Lower leg skin (tissue), 4 donors: Measurements from ENCODE around the gene GLRB. TPM values are rescaled to one million over a fixed set of nuclear protein-coding genes. Genes with fewer than 3 reads are reported as not detected.

Source experiments
- DNase-seq, 2 donors: peaks; one replicate each; pipeline ENCODE4 v3.0.0-alpha.2; 2019; ENCODE audit warnings: low spot score in 2 of 2
- H3K4me3 ChIP-seq: fragments of 200-600 bp; sonication (generic); 2 replicates; pipeline ENCODE4 v1.5.1; 2017; ENCODE audit warnings: mild to moderate bottlenecking, low read depth; ENCODE audit not compliant: poor library complexity, severe bottlenecking
- POLR2A ChIP-seq, 2 donors: fragments of 450-650 bp; IDR thresholded peaks; one replicate each; pipeline ENCODE4 v1.6.1; 2016 to 2017; ENCODE audit warnings: antibody characterized with exemption in 2 of 2, mild to moderate bottlenecking in 1 of 2, moderate library complexity in 1 of 2
- WGBS, 2 donors: methylation state at CpG; one replicate each; pipeline ENCODE4 v1.1.5; 2018; 5-methylcytosine and 5-hydroxymethylcytosine counted together
- intact Hi-C: fragments of 100-400 bp; cut with DNase I; formaldehyde crosslinking; loops from one replicate; pipeline ENCODE4 v1.15.0; 2023; ENCODE audit warnings: low total_unique reads
- total RNA-seq, 4 donors: library from RNA; depleted of rRNA; stranded (reverse); fragments of >200 nt; gene quantifications; one replicate each; pipeline ENCODE4 v1.1.0, GENCODE V29; 2016
- TF ChIP-seq, protein P1 (sequence below), 3 donors: fragments of 450-650 bp; IDR thresholded peaks; one replicate each; pipeline ENCODE4 v1.5.1; 2016; ENCODE audit warnings: antibody characterized with exemption in 3 of 3, mild to moderate bottlenecking in 3 of 3, moderate library complexity in 2 of 3

The GLRB gene
- total RNA-seq, 4 donors from 2014 or later: 1.3 to 2.2 (median 1.9) TPM

DNA sequence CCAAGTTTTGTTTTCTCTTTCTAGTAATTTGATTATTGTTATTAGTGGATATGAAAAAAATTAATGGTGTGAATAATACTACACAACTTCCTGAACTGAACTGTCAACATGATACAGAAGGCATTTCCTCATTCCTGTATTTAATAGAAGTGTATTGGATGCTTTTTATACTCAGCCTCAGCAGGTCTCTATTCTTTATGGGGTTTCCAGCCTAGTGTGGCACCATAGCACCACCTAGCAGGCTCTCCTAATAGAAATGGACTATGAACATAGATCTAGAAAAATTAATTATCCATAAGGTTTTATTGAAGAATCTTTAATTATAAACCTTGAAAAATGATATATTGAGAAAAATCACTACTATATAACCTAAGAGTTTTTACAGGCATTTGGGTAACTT is 52.4 kb downstream of the GLRB start:
- no peak for DNase-seq
- intact Hi-C loops: no loop called here
- H3K4me3 ChIP-seq: no peak overlapping the region
- TF ChIP-seq, protein P1, sequence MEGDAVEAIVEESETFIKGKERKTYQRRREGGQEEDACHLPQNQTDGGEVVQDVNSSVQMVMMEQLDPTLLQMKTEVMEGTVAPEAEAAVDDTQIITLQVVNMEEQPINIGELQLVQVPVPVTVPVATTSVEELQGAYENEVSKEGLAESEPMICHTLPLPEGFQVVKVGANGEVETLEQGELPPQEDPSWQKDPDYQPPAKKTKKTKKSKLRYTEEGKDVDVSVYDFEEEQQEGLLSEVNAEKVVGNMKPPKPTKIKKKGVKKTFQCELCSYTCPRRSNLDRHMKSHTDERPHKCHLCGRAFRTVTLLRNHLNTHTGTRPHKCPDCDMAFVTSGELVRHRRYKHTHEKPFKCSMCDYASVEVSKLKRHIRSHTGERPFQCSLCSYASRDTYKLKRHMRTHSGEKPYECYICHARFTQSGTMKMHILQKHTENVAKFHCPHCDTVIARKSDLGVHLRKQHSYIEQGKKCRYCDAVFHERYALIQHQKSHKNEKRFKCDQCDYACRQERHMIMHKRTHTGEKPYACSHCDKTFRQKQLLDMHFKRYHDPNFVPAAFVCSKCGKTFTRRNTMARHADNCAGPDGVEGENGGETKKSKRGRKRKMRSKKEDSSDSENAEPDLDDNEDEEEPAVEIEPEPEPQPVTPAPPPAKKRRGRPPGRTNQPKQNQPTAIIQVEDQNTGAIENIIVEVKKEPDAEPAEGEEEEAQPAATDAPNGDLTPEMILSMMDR (IDR thresholded peaks at IDR 0.05): no peak
- TF ChIP-seq POLR2A (IDR thresholded peaks at IDR 0.05): no peak

DNA sequence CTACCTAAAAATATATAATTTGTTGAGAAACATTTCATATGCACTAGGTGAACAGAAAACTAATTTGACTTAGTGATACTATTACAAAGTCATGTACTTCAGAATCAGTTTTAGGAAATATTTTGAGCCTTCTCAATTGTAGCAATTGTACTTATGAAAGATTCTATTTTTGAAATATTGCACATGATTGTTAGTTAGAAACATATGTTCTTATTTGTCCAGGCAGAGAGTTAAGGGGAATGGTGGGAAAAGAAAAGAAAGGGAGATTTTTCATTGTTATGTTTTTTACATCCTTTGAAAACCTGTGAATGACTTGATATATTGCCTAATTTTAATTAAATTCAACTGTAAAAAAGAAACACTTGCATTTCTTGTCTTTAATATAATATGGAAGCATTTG is 66.0 kb downstream of the GLRB start:
- intact Hi-C loops: no loop called here
- no peak for DNase-seq
- TF ChIP-seq, protein P1 (IDR thresholded peaks at IDR 0.05): no peak
- TF ChIP-seq POLR2A (IDR thresholded peaks at IDR 0.05): no peak
- no peak overlapping the region for H3K4me3 ChIP-seq

DNA sequence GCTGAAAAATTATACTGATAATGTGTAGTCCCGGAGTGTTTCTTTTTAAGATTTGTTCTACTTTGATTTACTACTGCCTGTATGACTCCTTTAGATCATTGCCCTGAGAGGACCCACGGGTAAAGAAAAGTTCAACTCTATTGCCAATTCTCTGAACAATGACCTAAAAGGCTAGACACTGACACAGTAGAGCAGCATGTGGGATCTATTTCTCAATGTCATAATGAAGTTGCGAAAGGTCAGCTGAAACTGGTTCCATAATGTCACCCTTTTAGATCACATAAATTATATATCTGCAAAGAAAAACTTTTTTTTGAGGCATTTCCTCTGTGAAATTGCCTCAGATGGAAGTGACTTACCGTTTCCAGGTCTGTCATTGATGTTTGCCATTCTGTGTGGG is 67.4 kb downstream of the GLRB start:
- H3K4me3 ChIP-seq: no peak overlapping the region
- 59 to 73% methylated on average over 4 of the region's 4 CpGs for WGBS, 2 donors
- intact Hi-C loops: no loop called here
- TF ChIP-seq, protein P1 (IDR thresholded peaks at IDR 0.05): no peak
- no peak for TF ChIP-seq POLR2A (IDR thresholded peaks at IDR 0.05)
- DNase-seq: no peak

DNA sequence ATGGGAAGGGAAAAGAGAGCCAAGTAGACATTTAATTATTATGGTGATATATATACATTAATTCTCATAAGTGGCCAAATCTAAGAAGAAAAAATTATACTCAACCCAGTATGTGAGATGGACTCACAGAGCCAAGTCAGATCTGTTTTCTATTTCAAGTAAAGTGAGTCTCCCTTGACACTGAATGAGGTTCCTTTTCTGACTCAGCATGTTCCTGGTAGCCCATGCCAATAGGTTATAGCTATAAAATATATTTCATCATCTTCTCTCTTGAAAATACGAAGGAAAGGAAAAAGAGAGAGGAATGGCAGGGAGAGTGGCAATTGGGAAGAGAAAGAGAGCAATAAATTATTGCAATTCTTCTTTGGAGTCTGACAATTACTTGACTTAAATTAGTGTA is 75.8 kb downstream of the GLRB start:
- WGBS, 2 donors: 51 to 63% methylated on average over 1 of the region's 1 CpG
- TF ChIP-seq, protein P1 (IDR thresholded peaks at IDR 0.05): no peak
- no peak for TF ChIP-seq POLR2A (IDR thresholded peaks at IDR 0.05)
- H3K4me3 ChIP-seq: no peak overlapping the region
- DNase-seq: no peak
- intact Hi-C loops: no loop called here

DNA sequence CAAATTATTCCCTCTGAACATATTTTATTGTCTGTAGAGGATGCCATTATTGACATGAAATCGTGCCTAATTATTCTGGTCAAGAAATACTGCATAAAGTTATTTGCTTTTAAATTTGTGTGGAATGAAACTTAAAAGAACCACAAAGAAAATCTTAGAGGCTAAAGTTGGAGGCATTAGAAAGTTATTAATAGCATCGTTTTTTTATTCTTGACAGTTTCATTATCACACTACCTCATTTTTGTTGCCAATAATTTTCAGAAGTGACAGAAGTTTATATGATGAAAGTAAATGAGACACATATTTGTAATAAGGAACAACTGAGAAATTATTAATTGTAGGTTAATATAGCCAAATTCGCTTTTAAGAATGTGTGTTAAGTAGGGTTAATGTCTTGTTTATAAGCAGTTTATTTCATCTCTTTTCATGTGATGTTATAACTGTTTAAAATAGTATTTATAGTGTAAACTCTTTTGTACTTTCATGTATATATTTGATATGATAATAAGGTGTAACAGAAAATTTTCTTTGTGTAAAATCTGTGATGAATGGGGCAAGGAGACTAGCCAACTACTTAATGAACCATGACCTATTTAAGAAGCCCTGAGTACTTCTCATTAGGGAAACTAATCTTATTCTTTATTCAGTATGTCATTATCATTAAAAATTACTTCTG is 90.1 kb downstream of the GLRB start:
- no peak for DNase-seq
- intact Hi-C loops: no loop called here

More for the DNA sequence above, 90.1 kb downstream of the GLRB start:
- H3K4me3 ChIP-seq: no peak overlapping the region
- TF ChIP-seq, protein P1 (IDR thresholded peaks at IDR 0.05): no peak
- no peak for TF ChIP-seq POLR2A (IDR thresholded peaks at IDR 0.05)
- WGBS, 2 donors: 78 to 87% methylated on average over 3 of the region's 3 CpGs
